ENCODE data around the gene TMTC2. TPM values are rescaled to one million over a fixed set of nuclear protein-coding genes. Genes with fewer than 3 reads are reported as not detected.

TMTC2 gene
- total and polyA plus RNA-seq, 3 donors from 2014 or later = 8.1 to 22.4 (median 19.4) TPM

- H3K4me1 ChIP-seq = peaks cover 16% of the 10 kb centered on the region
- intact Hi-C loops (cut with DNase I; ENCODE audit: low total_unique reads) = no loop called here
- H3K9me3 ChIP-seq = no peaks in the 10 kb centered on the region
- H3K4me3 ChIP-seq = no peak overlapping the region
- H3K27me3 ChIP-seq = no peaks in the 10 kb centered on the region
- no peaks in the 10 kb centered on the region for H3K36me3 ChIP-seq (ENCODE audit: low read depth, missing control alignments)
- no peak for TF ChIP-seq POLR2A (IDR thresholded peaks at IDR 0.05)
- DNase-seq = no peak
- no peak overlapping the region for H3K27ac ChIP-seq
- WGBS, 2 donors = 85 to 97% methylated on average over 2 of the region's 2 CpGs
Measured at GRCh38 chr12:82710741-82711140, 24.0 kb downstream of the TMTC2 start.

GRCh38 chr12:82714427-82714826, 27.7 kb downstream of the TMTC2 start:
- no peaks in the 10 kb centered on the region for H3K4me1 ChIP-seq
- intact Hi-C loops (cut with DNase I; ENCODE audit: low total_unique reads) = no loop called here
- H3K27me3 ChIP-seq = no peaks in the 10 kb centered on the region
- TF ChIP-seq POLR2A (IDR thresholded peaks at IDR 0.05) (no peak), CTCF (IDR thresholded peaks at IDR 0.05) (no peak)
- H3K4me3 ChIP-seq = no peak overlapping the region
- 79 to 91% methylated on average over 3 of the region's 3 CpGs for WGBS, 2 donors
- H3K27ac ChIP-seq = no peak overlapping the region
- DNase-seq = no peak
- no peaks in the 10 kb centered on the region for H3K9me3 ChIP-seq
- H3K36me3 ChIP-seq (ENCODE audit: low read depth, missing control alignments) = no peaks in the 10 kb centered on the region

- DNase-seq = no peak
- Histone ChIP-seq H3K4me1 (no peaks in the 10 kb centered on the region), H3K36me3 (ENCODE audit: low read depth, missing control alignments) (no peaks in the 10 kb centered on the region), H3K27me3 (no peaks in the 10 kb centered on the region), H3K9me3 (no peaks in the 10 kb centered on the region), H3K4me3 (no peak overlapping the region), H3K27ac (no peak overlapping the region)
- TF ChIP-seq POLR2A (IDR thresholded peaks at IDR 0.05) (no peak), CTCF (IDR thresholded peaks at IDR 0.05) (no peak)
- 80 to 95% methylated on average over 1 of the region's 1 CpG for WGBS, 2 donors
- intact Hi-C loops (cut with DNase I; ENCODE audit: low total_unique reads) = no loop called here
Measured at GRCh38 chr12:82721726-82722125, 35.0 kb downstream of the TMTC2 start.

GRCh38 chr12:82723093-82723492, 36.4 kb downstream of the TMTC2 start:
- no peaks in the 10 kb centered on the region for H3K9me3 ChIP-seq
- no peaks in the 10 kb centered on the region for H3K27me3 ChIP-seq
- H3K4me3 ChIP-seq = no peak overlapping the region
- DNase-seq = no peak
- no peaks in the 10 kb centered on the region for H3K4me1 ChIP-seq
- H3K36me3 ChIP-seq (ENCODE audit: low read depth, missing control alignments) = no peaks in the 10 kb centered on the region
- H3K27ac ChIP-seq = no peak overlapping the region
- 89 to 98% methylated on average over 4 of the region's 4 CpGs for WGBS, 2 donors
- intact Hi-C loops (cut with DNase I; ENCODE audit: low total_unique reads) = no loop called here
- no peak for TF ChIP-seq CTCF (IDR thresholded peaks at IDR 0.05)
- TF ChIP-seq POLR2A (IDR thresholded peaks at IDR 0.05) = no peak

- intact Hi-C loops (cut with DNase I; ENCODE audit: low total_unique reads) = no loop called here
- WGBS, 2 donors = 88 to 96% methylated on average over 2 of the region's 2 CpGs
- TF ChIP-seq CTCF (IDR thresholded peaks at IDR 0.05) = no peak
- no peak for TF ChIP-seq POLR2A (IDR thresholded peaks at IDR 0.05)
- H3K4me3 ChIP-seq = no peak overlapping the region
- H3K4me1 ChIP-seq = no peaks in the 10 kb centered on the region
- no peaks in the 10 kb centered on the region for H3K9me3 ChIP-seq
- no peak overlapping the region for H3K27ac ChIP-seq
- H3K36me3 ChIP-seq (ENCODE audit: low read depth, missing control alignments) = no peaks in the 10 kb centered on the region
- DNase-seq = no peak
- H3K27me3 ChIP-seq = no peaks in the 10 kb centered on the region
Measured at GRCh38 chr12:82723891-82724290, 37.2 kb downstream of the TMTC2 start.

Measured in testis (tissue), 3 donors.